Stimulated activated CD4-positive, alpha-beta T cell treated with anti-CD3 and anti-CD28 coated beads, Interleukin-15, amount 100 ng/mL, for 48 hours (primary cell): Measurements from ENCODE around the gene TRNT1.
A peak's percentile ranks its signal among the peaks of the same experiment; 100 is the strongest.

Source experiments
- DNase-seq, 2 donors: peaks; one replicate each; pipeline ENCODE4 v3.0.0-alpha.2; 2020; ENCODE audit warnings: low read depth in 2 of 2

The TRNT1 gene

GRCh38 chr3:3178498-3179328 lies 52.0 kb downstream of the TRNT1 start:
- no peak for DNase-seq

- DNase-seq = peak; percentile 70 to 85
These were observed 52.8 kb downstream of the TRNT1 start, which contains the start of gene CRBN for GRCh38 chr3:3179407-3180094. CRBN (minus strand) TSS chr3:3179691; CDS start chr3:3179687, 4 bp downstream.

GRCh38 chr3:3180456-3180855 lies 53.7 kb downstream of the TRNT1 start:
- DNase-seq = no peak

GRCh38 chr3:3184876-3185275 lies 58.1 kb downstream of the TRNT1 start:
- DNase-seq = no peak

- DNase-seq = no peak
These were observed 62.5 kb downstream of the TRNT1 start for GRCh38 chr3:3189102-3189727.

GRCh38 chr3:3189961-3190360 lies 63.2 kb downstream of the TRNT1 start:
- DNase-seq = no peak

- no peak for DNase-seq
These were observed 65.0 kb downstream of the TRNT1 start for GRCh38 chr3:3191675-3192285.

- DNase-seq = no peak
These were observed 65.5 kb downstream of the TRNT1 start for GRCh38 chr3:3192286-3192675.

GRCh38 chr3:3194861-3195260 lies 68.1 kb downstream of the TRNT1 start:
- no peak for DNase-seq

- no peak for DNase-seq
These were observed 69.6 kb downstream of the TRNT1 start for GRCh38 chr3:3196148-3196861.
